ENCODE measurements around the gene SLC35D1. TPM values are rescaled to one million over a fixed set of nuclear protein-coding genes. Genes with fewer than 3 reads are reported as not detected.
"Not testable (repeated sequence)": the region's sequence is repeated elsewhere in the genome, so short reads cannot be mapped to it uniquely, and the experiment has no call there.

SLC35D1 gene
- total RNA-seq, 1 donor from 2014 or later = 10.5 TPM

GRCh38 chr1:66985835-66986234 is 68.1 kb downstream of the SLC35D1 start:
- DNase-seq = no peak

- DNase-seq = no peak
These were observed 69.5 kb downstream of the SLC35D1 start for GRCh38 chr1:66984491-66984890.

GRCh38 chr1:66982561-66983260 is 71.2 kb downstream of the SLC35D1 start:
- no peak for DNase-seq

- DNase-seq = no peak
These were observed 72.3 kb downstream of the SLC35D1 start for GRCh38 chr1:66981679-66982078.

- no peak for DNase-seq
These were observed 73.1 kb downstream of the SLC35D1 start for GRCh38 chr1:66980745-66981367.

GRCh38 chr1:66979621-66980020 is 74.3 kb downstream of the SLC35D1 start:
- DNase-seq = not testable (repeated sequence)

- no peak for DNase-seq
These were observed 75.7 kb downstream of the SLC35D1 start for GRCh38 chr1:66978201-66978600.

- no peak for DNase-seq
These were observed 85.4 kb downstream of the SLC35D1 start for GRCh38 chr1:66968574-66968973.

- DNase-seq = not testable (repeated sequence)
These were observed 87.6 kb downstream of the SLC35D1 start for GRCh38 chr1:66966188-66966873.

GRCh38 chr1:66957938-66958337 is 96.0 kb downstream of the SLC35D1 start:
- DNase-seq = no peak

GRCh38 chr1:66954208-66954607 is 99.7 kb downstream of the SLC35D1 start:
- no peak for DNase-seq

- DNase-seq = no peak
These were observed 102.4 kb downstream of the SLC35D1 start for GRCh38 chr1:66951513-66951912.

Small RNAs within 50 kb of the gene (small RNA-seq; reads per million reads assigned to genes)
- gene RF00322 (ENCODE audit: low replicate concordance) = not detected

Other genes starting within 250 kb of the SLC35D1 start
- 16.2 TPM for gene DNAI4, start 129.3 kb downstream of the SLC35D1 start, total RNA-seq
- gene MIER1, start 129.2 kb downstream of the SLC35D1 start, total RNA-seq = 29.1 TPM
- gene C1orf141, start 80.8 kb upstream of the SLC35D1 start, total RNA-seq = not detected
- not detected for gene IL23R, start 112.3 kb upstream of the SLC35D1 start, total RNA-seq